GM21360 (cell line): ENCODE measurements around the gene CTNNA2.

Experiments
- ATAC-seq: cut with Tn5 transposase; IDR thresholded peaks from one replicate; pipeline ENCODE4 v1.9.1; 2021; ENCODE audit warnings: mild to moderate bottlenecking, moderate library complexity; ENCODE audit not compliant: unreplicated experiment

Gene CTNNA2

GRCh38 chr2:79846878-79847277, 334.0 kb downstream of the CTNNA2 start:
- ATAC-seq = no peak

GRCh38 chr2:79849241-79849640, 336.4 kb downstream of the CTNNA2 start:
- no peak for ATAC-seq

- no peak for ATAC-seq
Measured at GRCh38 chr2:79849949-79850348, 337.1 kb downstream of the CTNNA2 start.

- ATAC-seq = no peak
Measured at GRCh38 chr2:79850912-79851311, 338.1 kb downstream of the CTNNA2 start.

- no peak for ATAC-seq
Measured at GRCh38 chr2:79855264-79856006, 342.6 kb downstream of the CTNNA2 start.

- no peak for ATAC-seq
Measured at GRCh38 chr2:79857888-79858287, 345.0 kb downstream of the CTNNA2 start.

GRCh38 chr2:79860228-79861058, 347.6 kb downstream of the CTNNA2 start:
- no peak for ATAC-seq

- no peak for ATAC-seq
Measured at GRCh38 chr2:79861059-79861374, 348.2 kb downstream of the CTNNA2 start.

- ATAC-seq = no peak
Measured at GRCh38 chr2:79862756-79863155, 349.9 kb downstream of the CTNNA2 start.

- no peak for ATAC-seq
Measured at GRCh38 chr2:79872656-79873055, 359.8 kb downstream of the CTNNA2 start.

- ATAC-seq = no peak
Measured at GRCh38 chr2:79874015-79874414, 361.2 kb downstream of the CTNNA2 start.

- no peak for ATAC-seq
Measured at GRCh38 chr2:79876430-79876829, 363.6 kb downstream of the CTNNA2 start.

- no peak for ATAC-seq
Measured at GRCh38 chr2:79882548-79882947, 369.7 kb downstream of the CTNNA2 start.

GRCh38 chr2:79887747-79888374, 375.0 kb downstream of the CTNNA2 start:
- ATAC-seq = peak; percentile 63

GRCh38 chr2:79892123-79892522, 379.3 kb downstream of the CTNNA2 start:
- ATAC-seq = no peak

GRCh38 chr2:79899196-79899595, 386.3 kb downstream of the CTNNA2 start:
- no peak for ATAC-seq

GRCh38 chr2:79901161-79901560, 388.3 kb downstream of the CTNNA2 start:
- ATAC-seq = no peak

- ATAC-seq = no peak
Measured at GRCh38 chr2:79903222-79904000, 390.6 kb downstream of the CTNNA2 start.

GRCh38 chr2:79906139-79906890, 393.5 kb downstream of the CTNNA2 start:
- no peak for ATAC-seq

GRCh38 chr2:79909521-79909920, 396.7 kb downstream of the CTNNA2 start:
- no peak for ATAC-seq
